GM20000 (cell line): ENCODE data around the gene AHCYL1.

ENCODE experiments used
- DNase-seq: peaks from one replicate; pipeline ENCODE4 v3.0.0; 2012; ENCODE audit warnings: low spot score
- CTCF ChIP-seq: IDR thresholded peaks from 2 replicates; pipeline ENCODE4 v1.5.1; 2012; ENCODE audit warnings: mild to moderate bottlenecking, control low read depth; ENCODE audit errors: extremely low read depth, missing control alignments

Gene AHCYL1

GRCh38 chr1:110040548-110040947 lies 56.0 kb downstream of the AHCYL1 start:
- no peak for TF ChIP-seq CTCF
- no peak for DNase-seq

GRCh38 chr1:110043016-110043415 lies 58.5 kb downstream of the AHCYL1 start:
- DNase-seq = no peak
- no peak for TF ChIP-seq CTCF

GRCh38 chr1:110047463-110047862 lies 62.9 kb downstream of the AHCYL1 start:
- DNase-seq = no peak

GRCh38 chr1:110048240-110048639 lies 63.7 kb downstream of the AHCYL1 start:
- TF ChIP-seq CTCF = no peak
- DNase-seq = no peak

More at GRCh38 chr1:110047463-110047862, 62.9 kb downstream of the AHCYL1 start:
- TF ChIP-seq CTCF = no peak

GRCh38 chr1:110048923-110049601 lies 64.5 kb downstream of the AHCYL1 start:
- no peak for TF ChIP-seq CTCF
- DNase-seq = no peak

GRCh38 chr1:110049801-110050601 lies 65.4 kb downstream of the AHCYL1 start:
- no peak for TF ChIP-seq CTCF
- no peak for DNase-seq

GRCh38 chr1:110050602-110051261 lies 66.2 kb downstream of the AHCYL1 start:
- no peak for TF ChIP-seq CTCF
- DNase-seq = no peak
